ENCODE data around the gene RFNG. TPM values are rescaled to one million over a fixed set of nuclear protein-coding genes. Genes with fewer than 3 reads are reported as not detected.

The RFNG gene
- total and polyA plus RNA-seq, 2 of the 13 experiments (the other 11 are each of a cell fraction or from before 2014, with no cell fraction given) = 61.4 to 64.0 TPM

DNA sequence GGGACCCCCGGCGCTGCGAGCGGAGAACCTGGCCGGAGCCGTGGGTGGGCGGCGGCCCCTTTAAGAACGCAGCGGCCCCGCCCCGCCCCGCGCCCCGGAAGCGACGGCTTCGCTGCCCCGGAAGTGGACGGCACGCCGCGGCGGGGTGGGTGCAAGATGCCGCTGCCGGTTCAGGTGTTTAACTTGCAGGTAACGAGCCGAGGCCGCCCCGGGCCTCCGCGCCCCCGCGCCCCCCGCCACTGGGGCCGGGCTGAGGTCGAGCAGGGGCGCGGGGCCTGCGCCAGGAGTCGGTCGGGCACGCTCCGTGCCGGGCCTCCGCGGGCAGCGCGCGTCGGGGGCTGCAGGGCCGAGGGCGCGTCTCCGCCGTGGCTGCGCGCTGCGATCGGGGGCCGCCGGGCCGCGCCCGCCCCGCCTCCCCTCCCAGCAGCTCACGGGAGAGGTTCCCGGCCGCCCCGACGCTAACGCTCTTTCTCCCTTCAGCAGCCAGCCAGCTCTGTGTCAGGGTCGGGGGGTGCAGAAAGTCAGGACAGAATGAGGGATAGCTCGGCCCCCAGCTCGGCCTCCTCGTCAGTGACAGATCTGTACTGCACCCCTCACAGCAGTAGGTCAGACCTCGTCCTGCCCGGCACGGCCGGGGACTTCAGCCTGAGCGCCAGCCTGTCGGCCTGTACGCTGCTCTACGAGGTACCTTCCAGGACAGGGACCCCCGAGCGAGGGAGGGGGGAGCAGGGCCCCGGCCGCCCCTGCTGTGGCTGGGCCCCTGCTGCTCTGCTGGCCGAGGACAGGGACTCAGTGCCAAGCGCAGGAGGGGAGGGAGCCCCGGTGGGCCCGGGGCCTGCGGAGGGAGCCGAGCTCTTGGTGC, at the start of gene RFNG, which contains the start of gene GPS1 (continued):
- TF ChIP-seq ZFP37 (CRISPR knock-in tag; IDR thresholded peaks at IDR 0.05; ENCODE audit: borderline replicate concordance) (no peak), KDM2A (CRISPR knock-in tag; IDR thresholded peaks at IDR 0.05; ENCODE audit: borderline replicate concordance, low read depth) (peak; percentile 60; the same call in 1 of the 2 replicates), ZNF891 (CRISPR knock-in tag; IDR thresholded peaks at IDR 0.05) (no peak), RBM22 (optimal IDR thresholded peaks at IDR 0.05; ENCODE audit: low read length) (no peak), MZF1 (CRISPR knock-in tag; IDR thresholded peaks at IDR 0.05; ENCODE audit: borderline replicate concordance) (no peak), GABPB1 (CRISPR knock-in tag; IDR thresholded peaks at IDR 0.05) (peak; percentile 93), ZFP41 (CRISPR knock-in tag; IDR thresholded peaks at IDR 0.05; ENCODE audit: borderline replicate concordance) (no peak), ZFY (CRISPR knock-in tag; IDR thresholded peaks at IDR 0.05) (peak; percentile 65; the same call in 1 of the 2 replicates), MEIS1 (CRISPR knock-in tag; IDR thresholded peaks at IDR 0.05; ENCODE audit: borderline replicate concordance) (no peak), YEATS4 (CRISPR knock-in tag; IDR thresholded peaks at IDR 0.05; ENCODE audit: borderline replicate concordance) (peak; percentile 34; the same call in 1 of the 2 replicates), ZBTB42 (CRISPR knock-in tag; IDR thresholded peaks at IDR 0.05) (no peak), MED1 (CRISPR knock-in tag; IDR thresholded peaks at IDR 0.05) (peak; percentile 24; the same call in 1 of the 2 replicates), TBP (CRISPR knock-in tag; IDR thresholded peaks at IDR 0.05) (no peak), YY1 (IDR thresholded peaks at IDR 0.05; ENCODE audit: insufficient read depth, insufficient replicate concordance, low read depth, low read length) (peak; percentile 70), MAZ (IDR thresholded peaks at IDR 0.05; ENCODE audit: borderline replicate concordance, low read depth, low read length) (peak; percentile 84), MAZ (CRISPR knock-in tag; IDR thresholded peaks at IDR 0.05; ENCODE audit: low read depth) (peak; percentile 82), RELA (CRISPR knock-in tag; IDR thresholded peaks at IDR 0.05) (no peak), NR2C2 (CRISPR knock-in tag; IDR thresholded peaks at IDR 0.05; ENCODE audit: borderline replicate concordance) (peak; percentile 98), ZSCAN31 (CRISPR knock-in tag; IDR thresholded peaks at IDR 0.05; ENCODE audit: low read depth) (peak; percentile 43; the same call in 1 of the 2 replicates), SAP130 (CRISPR knock-in tag; IDR thresholded peaks at IDR 0.05; ENCODE audit: low read depth) (peak; percentile 90)
- TF ChIP-seq, protein P1, sequence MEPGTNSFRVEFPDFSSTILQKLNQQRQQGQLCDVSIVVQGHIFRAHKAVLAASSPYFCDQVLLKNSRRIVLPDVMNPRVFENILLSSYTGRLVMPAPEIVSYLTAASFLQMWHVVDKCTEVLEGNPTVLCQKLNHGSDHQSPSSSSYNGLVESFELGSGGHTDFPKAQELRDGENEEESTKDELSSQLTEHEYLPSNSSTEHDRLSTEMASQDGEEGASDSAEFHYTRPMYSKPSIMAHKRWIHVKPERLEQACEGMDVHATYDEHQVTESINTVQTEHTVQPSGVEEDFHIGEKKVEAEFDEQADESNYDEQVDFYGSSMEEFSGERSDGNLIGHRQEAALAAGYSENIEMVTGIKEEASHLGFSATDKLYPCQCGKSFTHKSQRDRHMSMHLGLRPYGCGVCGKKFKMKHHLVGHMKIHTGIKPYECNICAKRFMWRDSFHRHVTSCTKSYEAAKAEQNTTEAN (CRISPR knock-in tag; conservative IDR thresholded peaks at IDR 0.05) = 0 out of 2 replicates have a peak, but pooled peaks have one; percentile 7
- TF ChIP-seq, protein P2, sequence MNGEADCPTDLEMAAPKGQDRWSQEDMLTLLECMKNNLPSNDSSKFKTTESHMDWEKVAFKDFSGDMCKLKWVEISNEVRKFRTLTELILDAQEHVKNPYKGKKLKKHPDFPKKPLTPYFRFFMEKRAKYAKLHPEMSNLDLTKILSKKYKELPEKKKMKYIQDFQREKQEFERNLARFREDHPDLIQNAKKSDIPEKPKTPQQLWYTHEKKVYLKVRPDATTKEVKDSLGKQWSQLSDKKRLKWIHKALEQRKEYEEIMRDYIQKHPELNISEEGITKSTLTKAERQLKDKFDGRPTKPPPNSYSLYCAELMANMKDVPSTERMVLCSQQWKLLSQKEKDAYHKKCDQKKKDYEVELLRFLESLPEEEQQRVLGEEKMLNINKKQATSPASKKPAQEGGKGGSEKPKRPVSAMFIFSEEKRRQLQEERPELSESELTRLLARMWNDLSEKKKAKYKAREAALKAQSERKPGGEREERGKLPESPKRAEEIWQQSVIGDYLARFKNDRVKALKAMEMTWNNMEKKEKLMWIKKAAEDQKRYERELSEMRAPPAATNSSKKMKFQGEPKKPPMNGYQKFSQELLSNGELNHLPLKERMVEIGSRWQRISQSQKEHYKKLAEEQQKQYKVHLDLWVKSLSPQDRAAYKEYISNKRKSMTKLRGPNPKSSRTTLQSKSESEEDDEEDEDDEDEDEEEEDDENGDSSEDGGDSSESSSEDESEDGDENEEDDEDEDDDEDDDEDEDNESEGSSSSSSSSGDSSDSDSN (CRISPR knock-in tag; IDR thresholded peaks at IDR 0.05) = peak; percentile 22; the same call in 1 of the 2 replicates
